GM12878 (cell line): ENCODE results near the gene TM9SF2. TPM values are rescaled to one million over a fixed set of nuclear protein-coding genes. Genes with fewer than 3 reads are reported as not detected.

Experiments used
- ATAC-seq: fragments of 200-7000 bp; cut with Tn5 transposase; 3 replicates; pipeline ENCODE4 v1.9.1; 2020; ENCODE audit warnings: mild to moderate bottlenecking, moderate library complexity
- BruUV-seq: library from RNA; stranded (reverse); fragments of 400-500 nt; replicated peaks from 2 replicates; lab custom pipeline; 2021; lab: Mats Ljungman, UMichigan
- CTCF ChIA-PET: fragments of 300-600 bp; sonication (Branson Sonifier 250); formaldehyde crosslinking; extraction: SDS; loops from one replicate; lab custom pipeline; 2021; ENCODE audit warnings: inconsistent platforms; lab: Yijun Ruan, JAX
- POLR2A ChIA-PET: fragments of 350-600 bp; formaldehyde crosslinking; extraction: SDS; loops from one replicate; lab custom pipeline; 2021; ENCODE audit warnings: inconsistent platforms; lab: Charles Lee
- RAD21 ChIA-PET: fragments of 300-600 bp; sonication (Branson Sonifier 250); formaldehyde crosslinking; loops from one replicate; lab custom pipeline; 2023; ENCODE audit warnings: antibody characterized with exemption; ENCODE audit not compliant: unreplicated experiment; lab: Charles Lee
- SMC1A ChIA-PET: fragments of 300-600 bp; sonication (Branson Sonifier 250); formaldehyde crosslinking; loops from one replicate; lab custom pipeline; 2023; ENCODE audit not compliant: unreplicated experiment, uncharacterized antibody; lab: Charles Lee
- DNase-seq: peaks from one replicate; pipeline ENCODE4 v3.0.0-alpha.2; 2011; ENCODE audit warnings: low read depth, low spot score
- FAIRE-seq: peaks from 3 replicates; lab custom pipeline; 2011; peaks lifted over from hg19 to GRCh38; lab: Jason Lieb, UNC
- H2AFZ ChIP-seq: 2 replicates; pipeline ENCODE4 v1.6.0; 2011; ENCODE audit warnings: low read depth, low read length, control low read depth; ENCODE audit not compliant: control insufficient read depth
- H3K27ac ChIP-seq: 2 replicates; pipeline ENCODE4 v1.5.1; 2011; ENCODE audit warnings: control low read depth; ENCODE audit not compliant: control insufficient read depth, insufficient read depth
- H3K27me3 ChIP-seq, 2 experiments: replicated peaks in 1 of 2; 2 replicates each; pipeline versions ENCODE4 v1.6.0 to v1.6.1; 2011; ENCODE audit warnings: low read length in 1 of 2; ENCODE audit not compliant: control insufficient read depth in 2 of 2, insufficient read depth in 2 of 2
- H3K36me3 ChIP-seq, 2 experiments: 2 replicates each; pipeline ENCODE4 v1.5.1; 2011; ENCODE audit warnings: low read length in 1 of 2; ENCODE audit not compliant: control insufficient read depth in 2 of 2, insufficient read depth in 2 of 2
- H3K4me1 ChIP-seq: 2 replicates; pipeline ENCODE4 v1.6.1; 2011; ENCODE audit warnings: mild to moderate bottlenecking, low read length, moderate library complexity, mixed read lengths; ENCODE audit not compliant: control insufficient read depth, insufficient read depth
- H3K4me2 ChIP-seq: 2 replicates; pipeline ENCODE4 v1.6.0; 2011; ENCODE audit warnings: control low read depth; ENCODE audit not compliant: control insufficient read depth, insufficient read depth
- H3K4me3 ChIP-seq: fragments of 200-600 bp; sonication (generic); 2 replicates; pipeline ENCODE4 v1.5.1; 2016
- H3K79me2 ChIP-seq: 2 replicates; pipeline ENCODE4 v1.6.0; 2011; ENCODE audit warnings: low read length; ENCODE audit not compliant: control insufficient read depth, insufficient read depth
- H3K9ac ChIP-seq: 2 replicates; pipeline ENCODE4 v1.8.0; 2011; ENCODE audit warnings: low read length, control low read depth, mixed read lengths; ENCODE audit not compliant: control insufficient read depth, insufficient read depth
- H3K9me3 ChIP-seq: replicated peaks from 3 replicates; pipeline ENCODE4 v1.5.1; 2011; ENCODE audit warnings: mild to moderate bottlenecking, low read length; ENCODE audit not compliant: control insufficient read depth, insufficient read depth
- H4K20me1 ChIP-seq: 2 replicates; pipeline ENCODE4 v1.6.0; 2011; ENCODE audit not compliant: control insufficient read depth, insufficient read depth
- BACH1 ChIP-seq: fragments of 450-650 bp; IDR thresholded peaks from 2 replicates; pipeline ENCODE4 v1.6.1; 2017; ENCODE audit warnings: mild to moderate bottlenecking, borderline replicate concordance
- BMI1 ChIP-seq: fragments of 450-650 bp; IDR thresholded peaks from 2 replicates; pipeline ENCODE4 v1.6.1; 2016; ENCODE audit warnings: mild to moderate bottlenecking, moderate library complexity, borderline replicate concordance
- CREM ChIP-seq: IDR thresholded peaks from 2 replicates; pipeline ENCODE4 v1.6.1; 2014; ENCODE audit warnings: antibody characterized with exemption, low read depth
- HDGF ChIP-seq: fragments of 450-650 bp; IDR thresholded peaks from 2 replicates; pipeline ENCODE4 v1.6.1; 2016; ENCODE audit warnings: antibody characterized with exemption
- IRF5 ChIP-seq: fragments of 450-650 bp; IDR thresholded peaks from 2 replicates; pipeline ENCODE4 v1.6.1; 2017; ENCODE audit warnings: borderline replicate concordance
- LARP7 ChIP-seq: fragments of 450-650 bp; IDR thresholded peaks from 2 replicates; pipeline ENCODE4 v1.6.1; 2017; ENCODE audit warnings: mild to moderate bottlenecking
- MYC ChIP-seq: IDR thresholded peaks from 2 replicates; pipeline ENCODE4 v1.6.1; 2011; ENCODE audit warnings: mild to moderate bottlenecking, low read length, moderate library complexity, inconsistent platforms; ENCODE audit not compliant: insufficient read depth, insufficient replicate concordance, insufficient read length, severe bottlenecking
- NFYA ChIP-seq: IDR thresholded peaks from 2 replicates; pipeline ENCODE4 v1.6.1; 2011; ENCODE audit warnings: low read depth, mild to moderate bottlenecking, low read length, improper control_type of control experiment, borderline replicate concordance
- NR2F1 ChIP-seq: fragments of 450-650 bp; conservative IDR thresholded peaks from 2 replicates; pipeline ENCODE4 v1.6.1; 2017; ENCODE audit warnings: mild to moderate bottlenecking
- NRF1 ChIP-seq: conservative IDR thresholded peaks from 2 replicates; pipeline ENCODE4 v1.6.1; 2011; ENCODE audit warnings: mild to moderate bottlenecking, low read depth, low read length, improper control_type of control experiment
- POLR2AphosphoS5 ChIP-seq: IDR thresholded peaks from 2 replicates; pipeline ENCODE4 v1.6.1; 2011; ENCODE audit warnings: mild to moderate bottlenecking, low read length, inconsistent platforms
- RAD21 ChIP-seq: IDR thresholded peaks from 2 replicates; pipeline ENCODE4 v1.6.1; 2011; ENCODE audit warnings: mild to moderate bottlenecking, low read depth, low read length, moderate library complexity; ENCODE audit not compliant: insufficient read depth
- RB1 ChIP-seq: fragments of 450-650 bp; formaldehyde crosslinking; IDR thresholded peaks from 2 replicates; pipeline ENCODE4 v1.6.1; 2017; ENCODE audit warnings: mild to moderate bottlenecking, borderline replicate concordance
- SMAD5 ChIP-seq: IDR thresholded peaks from 2 replicates; pipeline ENCODE4 v1.6.1; 2016; ENCODE audit warnings: antibody characterized with exemption, low read depth
- SMARCA5 ChIP-seq: fragments of 450-650 bp; IDR thresholded peaks from 2 replicates; pipeline ENCODE4 v1.6.1; 2017; ENCODE audit warnings: mild to moderate bottlenecking
- SP1 ChIP-seq: IDR thresholded peaks from one replicate; pipeline ENCODE4 v1.6.1; 2011; ENCODE audit warnings: low read depth, low read length
- TAF1 ChIP-seq: IDR thresholded peaks from 2 replicates; pipeline ENCODE4 v1.6.1; 2011; ENCODE audit warnings: mild to moderate bottlenecking, low read depth, low read length, borderline replicate concordance
- USF2 ChIP-seq: IDR thresholded peaks from 2 replicates; pipeline ENCODE4 v1.6.1; 2011; ENCODE audit warnings: low read depth, low read length, improper control_type of control experiment, borderline replicate concordance
- ZNF217 ChIP-seq: fragments of 450-650 bp; IDR thresholded peaks from 2 replicates; pipeline ENCODE4 v1.6.1; 2017; ENCODE audit warnings: antibody characterized with exemption, mild to moderate bottlenecking
- WGBS: methylation state at CpG from one replicate; pipeline ENCODE4 v1.1.6; 2016; ENCODE audit warnings: low lambda C conversion rate; ENCODE audit not compliant: insufficient replicate concordance, insufficient coverage; ENCODE audit errors: missing lambda C conversion rate; 5-methylcytosine and 5-hydroxymethylcytosine counted together
- in situ Hi-C: fragments of 300-500 bp; cut with MboI; formaldehyde crosslinking; loops from 9 replicates; pipeline ENCODE4 v1.14.3; 2018; ENCODE audit warnings: mixed read lengths
- intact Hi-C: fragments of 100-400 bp; cut with micrococcal nuclease; formaldehyde crosslinking; loops from one replicate; pipeline ENCODE4 v1.14.2; 2022; ENCODE audit not compliant: unreplicated experiment
- polyA plus RNA-seq, 11 experiments: library from polyadenylated mRNA; depleted of rRNA in 4 of 11; unstranded in 6 of 11; stranded (reverse) in 5 of 11; fragments of >200 nt; fragmentation: Nextera tagmentation in 4 of 11; fragmentation: Illumina TruSeq in 1 of 11; extraction: Ambion mirVana in 4 of 11; extraction: Trizol in 1 of 11; gene quantifications; 1 replicate in 1 of 11; 2 replicates in 10 of 11; pipeline versions ENCODE4 v1.2.1 to v1.2.3, GENCODE V29; 2011 to 2016; ENCODE audit warnings: inconsistent platforms in 2 of 11, missing spikeins in 2 of 11, low read depth in 1 of 11
- total RNA-seq, 4 experiments: library from RNA; depleted of rRNA in 3 of 4; stranded (reverse); fragments of >200 nt in 3 of 4; fragmentation: Illumina TruSeq in 1 of 4; extraction: Trizol in 1 of 4; gene quantifications; 2 replicates each; pipeline versions ENCODE4 v1.2.1 to v1.2.3, GENCODE V29; 2013 to 2021
- TF ChIP-seq, protein P1 (sequence below): fragments of 450-650 bp; IDR thresholded peaks from 2 replicates; pipeline ENCODE4 v1.6.1; 2016; ENCODE audit warnings: mild to moderate bottlenecking

The TM9SF2 gene
- total and polyA plus RNA-seq, 10 of the 15 experiments (the other 5 are each of a cell fraction or from before 2014, with no cell fraction given) = 34.6 to 128 (median 79.2) TPM

DNA sequence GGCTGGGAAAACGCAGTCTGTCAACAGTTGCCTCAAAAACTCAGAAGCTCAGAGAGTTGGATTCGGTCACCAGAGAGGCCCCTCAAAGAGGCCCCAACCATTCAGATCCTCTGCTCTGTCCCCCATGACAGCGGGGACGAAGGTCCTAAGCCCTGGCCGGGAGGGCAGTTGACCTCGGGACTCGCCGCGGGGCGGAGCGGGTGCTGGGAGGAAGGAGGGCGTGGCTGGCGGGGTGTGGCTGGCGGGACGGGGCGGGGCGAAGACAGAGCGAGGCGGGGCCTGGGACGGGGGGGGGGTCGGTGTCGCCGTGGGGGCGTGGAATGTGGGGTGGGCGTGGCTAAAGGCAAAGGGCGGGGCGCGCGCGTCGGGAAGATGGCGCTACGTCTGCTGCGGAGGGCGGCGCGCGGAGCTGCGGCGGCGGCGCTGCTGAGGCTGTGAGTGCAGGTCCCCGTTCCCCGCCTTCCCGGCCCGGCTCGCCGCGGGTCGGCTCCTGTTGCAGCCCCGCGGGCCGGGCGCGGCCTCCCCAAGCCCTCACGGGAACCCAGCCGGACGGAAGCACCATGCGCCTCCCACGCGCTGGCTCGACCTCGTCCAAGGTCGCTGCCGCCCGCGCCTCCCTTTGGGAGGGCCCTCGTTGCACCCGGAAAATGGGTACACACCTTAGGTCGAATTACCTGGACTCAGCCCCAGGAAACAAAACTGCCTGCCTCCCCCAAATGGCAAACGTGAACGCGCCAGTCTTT, 105.2 kb downstream of the TM9SF2 start, which contains the start of gene CLYBL:
TSS of gene CLYBL (plus strand) at position 367 of the 743 bp plus-strand sequence.
- in situ Hi-C loops (no loop called here), intact Hi-C loops (loop anchor here (5.0 to 10.0 kb wide), 3 partner anchors 64 to 342 kb away; no protein-coding TSS in a partner anchor)
- Histone ChIP-seq H3K9ac (peak within 1 kb of the TSS; percentile 86), H3K27ac (peak within 1 kb of the TSS; percentile 83), H3K36me3 (no peaks in the 10 kb centered on the region), H2AFZ (peak within 1 kb of the TSS; percentile 93), H3K4me3 (peak within 1 kb of the TSS; percentile 92), H3K27me3 (no peaks in the 10 kb centered on the region), H3K4me2 (peak within 1 kb of the TSS; percentile 100), H4K20me1 (no peaks in the 10 kb centered on the region), H3K79me2 (no peaks in the 10 kb centered on the region; the same call in 1 of the 2 replicates), H3K9me3 (no peaks in the 10 kb centered on the region), H3K4me1 (peaks cover 7% of the 10 kb centered on the region)
- DNase-seq = no peak
- ChIA-PET CTCF (interaction anchor here (0.5 to 1.9 kb wide), 10 partner anchors 9 to 629 kb away, joined by 3 to 5 read pairs (median 4); partner anchors contain the start of gene PCCA), SMC1A (interaction anchor here (0.6 to 1.6 kb wide), 5 partner anchors 9 to 340 kb away, joined by 3 to 4 read pairs (median 4); no protein-coding TSS in a partner anchor), POLR2A (interaction anchor here (1.1 kb wide), 1 partner anchor 58 kb away, joined by 4 read pairs; no protein-coding TSS in a partner anchor), RAD21 (interaction anchor here (0.9 to 1.2 kb wide), 2 partner anchors 27 to 54 kb away, joined by 3 read pairs; no protein-coding TSS in a partner anchor)
- TSS peak; percentile 70 for BruUV-seq
- FAIRE-seq = peak; percentile 76
- 1% methylated on average over 33 of the region's 73 CpGs for WGBS
- peak; percentile 94 for ATAC-seq
- TF ChIP-seq IRF5 (no peak), SP1 (peak; percentile 56), HDGF (no peak), CREM (peak; percentile 32; the same call in 1 of the 2 replicates), SMAD5 (no peak), BACH1 (peak; percentile 57; the same call in 1 of the 2 replicates), TAF1 (peak; percentile 87; the same call in 1 of the 2 replicates), RAD21 (no peak), NR2F1 (peak; percentile 72), NRF1 (no peak), RB1 (peak; percentile 51; the same call in 1 of the 2 replicates), NFYA (no peak), ZNF217 (peak; percentile 87; the same call in 1 of the 2 replicates), MYC (peak; percentile 70), POLR2AphosphoS5 (peak; percentile 74), SMARCA5 (peak; percentile 85; the same call in 1 of the 2 replicates), USF2 (no peak), LARP7 (peak; percentile 87; the same call in 1 of the 2 replicates), BMI1 (no peak)
- TF ChIP-seq, protein P1, sequence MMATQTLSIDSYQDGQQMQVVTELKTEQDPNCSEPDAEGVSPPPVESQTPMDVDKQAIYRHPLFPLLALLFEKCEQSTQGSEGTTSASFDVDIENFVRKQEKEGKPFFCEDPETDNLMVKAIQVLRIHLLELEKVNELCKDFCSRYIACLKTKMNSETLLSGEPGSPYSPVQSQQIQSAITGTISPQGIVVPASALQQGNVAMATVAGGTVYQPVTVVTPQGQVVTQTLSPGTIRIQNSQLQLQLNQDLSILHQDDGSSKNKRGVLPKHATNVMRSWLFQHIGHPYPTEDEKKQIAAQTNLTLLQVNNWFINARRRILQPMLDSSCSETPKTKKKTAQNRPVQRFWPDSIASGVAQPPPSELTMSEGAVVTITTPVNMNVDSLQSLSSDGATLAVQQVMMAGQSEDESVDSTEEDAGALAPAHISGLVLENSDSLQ = no peak
